Activated gamma-delta T cell (primary cell): Measurements from ENCODE around the gene KCNK4.

Experiments used
- DNase-seq: peaks from one replicate; lab custom pipeline; 2025; lab: John Stamatoyannopoulos, UW

Gene KCNK4

GRCh38 chr11:64347193-64347867, 56.2 kb downstream of the KCNK4 start:
- no peak for DNase-seq

GRCh38 chr11:64348383-64349024, 57.4 kb downstream of the KCNK4 start:
- DNase-seq = no peak

- no peak for DNase-seq
These were observed 57.9 kb downstream of the KCNK4 start for GRCh38 chr11:64349025-64349387.

GRCh38 chr11:64349404-64349803, 58.3 kb downstream of the KCNK4 start:
- no peak for DNase-seq
